Mammary epithelial cell (primary cell): ENCODE data around the gene INPP5A.

Experiments
- EZH2 ChIP-seq: IDR thresholded peaks from 2 replicates; pipeline ENCODE4 v1.6.1; 2012; ENCODE audit warnings: low read length, inconsistent platforms, borderline replicate concordance
- TF ChIP-seq, protein P1 (sequence below), 2 donors: IDR thresholded peaks in 1 of 2; conservative IDR thresholded peaks in 1 of 2; 2 replicates each; pipeline ENCODE4 v1.5.1; 2011 to 2012; ENCODE audit warnings: inconsistent platforms in 2 of 2, low read length in 2 of 2, mild to moderate bottlenecking in 2 of 2, control low read depth in 1 of 2, low read depth in 1 of 2; ENCODE audit not compliant: insufficient read depth in 1 of 2; ENCODE audit errors: extremely low read depth in 1 of 2

DNA sequence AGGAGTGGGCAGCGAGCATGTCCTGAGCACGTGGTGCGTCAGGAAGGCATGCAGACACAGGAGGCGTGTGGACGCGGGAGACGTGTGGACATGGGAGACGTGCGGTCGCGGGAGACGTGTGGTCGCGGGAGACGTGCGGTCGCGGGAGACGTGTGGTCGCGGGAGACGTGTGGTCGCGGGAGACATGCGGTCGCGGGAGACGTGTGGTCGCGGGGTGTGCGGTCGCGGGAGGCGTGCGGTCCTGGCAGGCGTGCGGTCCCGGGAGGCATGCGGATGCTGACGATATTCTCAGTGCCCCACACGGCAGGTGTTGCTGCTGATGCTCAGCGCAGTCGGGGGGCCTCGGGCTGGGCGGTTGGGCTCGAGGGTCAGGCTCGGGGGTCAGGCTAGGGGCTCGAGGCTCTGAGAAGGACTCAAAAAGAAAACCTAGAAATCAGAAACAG, 154.1 kb downstream of the INPP5A start:
- TF ChIP-seq, protein P1, sequence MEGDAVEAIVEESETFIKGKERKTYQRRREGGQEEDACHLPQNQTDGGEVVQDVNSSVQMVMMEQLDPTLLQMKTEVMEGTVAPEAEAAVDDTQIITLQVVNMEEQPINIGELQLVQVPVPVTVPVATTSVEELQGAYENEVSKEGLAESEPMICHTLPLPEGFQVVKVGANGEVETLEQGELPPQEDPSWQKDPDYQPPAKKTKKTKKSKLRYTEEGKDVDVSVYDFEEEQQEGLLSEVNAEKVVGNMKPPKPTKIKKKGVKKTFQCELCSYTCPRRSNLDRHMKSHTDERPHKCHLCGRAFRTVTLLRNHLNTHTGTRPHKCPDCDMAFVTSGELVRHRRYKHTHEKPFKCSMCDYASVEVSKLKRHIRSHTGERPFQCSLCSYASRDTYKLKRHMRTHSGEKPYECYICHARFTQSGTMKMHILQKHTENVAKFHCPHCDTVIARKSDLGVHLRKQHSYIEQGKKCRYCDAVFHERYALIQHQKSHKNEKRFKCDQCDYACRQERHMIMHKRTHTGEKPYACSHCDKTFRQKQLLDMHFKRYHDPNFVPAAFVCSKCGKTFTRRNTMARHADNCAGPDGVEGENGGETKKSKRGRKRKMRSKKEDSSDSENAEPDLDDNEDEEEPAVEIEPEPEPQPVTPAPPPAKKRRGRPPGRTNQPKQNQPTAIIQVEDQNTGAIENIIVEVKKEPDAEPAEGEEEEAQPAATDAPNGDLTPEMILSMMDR (conservative IDR thresholded peaks at IDR 0.05 in 1 of 2, IDR thresholded peaks at IDR 0.05 in 1 of 2; ENCODE audit: extremely low read depth in 1 of 2, insufficient read depth in 1 of 2, low read depth in 1 of 2, low read length in 2 of 2): no peak
- TF ChIP-seq EZH2: no peak
